HEK293 (cell line): ENCODE results near the gene SUV39H2.
A peak's percentile ranks its signal among the peaks of the same experiment; 100 is the strongest.

Source experiments
- BCL11B ChIP-seq: fragments of 450-650 bp; formaldehyde crosslinking; IDR thresholded peaks from 2 replicates; pipeline ENCODE4 v1.5.1; 2016; ENCODE audit warnings: low read depth, missing biosample characterization, missing genetic modification characterization
- BCL6B ChIP-seq: fragments of 450-650 bp; formaldehyde crosslinking; IDR thresholded peaks from 2 replicates; pipeline ENCODE4 v1.5.1; 2017; ENCODE audit warnings: missing biosample characterization, missing genetic modification characterization
- HOXD13 ChIP-seq: sonication (generic); formaldehyde crosslinking; IDR thresholded peaks from 2 replicates; pipeline ENCODE4 v1.8.0; 2022; ENCODE audit warnings: missing genetic modification reagents, borderline replicate concordance
- MEIS1 ChIP-seq: sonication (generic); formaldehyde crosslinking; IDR thresholded peaks from 2 replicates; pipeline ENCODE4 v1.8.1; 2022; ENCODE audit warnings: missing genetic modification reagents, mild to moderate bottlenecking, borderline replicate concordance
- OSR2 ChIP-seq: fragments of 450-650 bp; formaldehyde crosslinking; IDR thresholded peaks from 2 replicates; pipeline ENCODE4 v1.5.1; 2016; ENCODE audit warnings: missing biosample characterization, missing genetic modification characterization
- REST ChIP-seq: fragments of 450-650 bp; formaldehyde crosslinking; IDR thresholded peaks from 2 replicates; pipeline ENCODE4 v1.5.1; 2016; ENCODE audit warnings: missing biosample characterization, missing genetic modification characterization
- YY2 ChIP-seq: fragments of 450-650 bp; formaldehyde crosslinking; IDR thresholded peaks from 2 replicates; pipeline ENCODE4 v1.5.1; 2016; ENCODE audit warnings: missing biosample characterization, missing genetic modification characterization
- ZBTB49 ChIP-seq: fragments of 450-650 bp; formaldehyde crosslinking; IDR thresholded peaks from 2 replicates; pipeline ENCODE4 v1.5.1; 2016; ENCODE audit warnings: missing biosample characterization, missing genetic modification characterization, low read depth
- ZNF112 ChIP-seq: fragments of 450-650 bp; formaldehyde crosslinking; IDR thresholded peaks from 2 replicates; pipeline ENCODE4 v1.5.0; 2017; ENCODE audit warnings: missing biosample characterization, missing genetic modification characterization
- ZNF121 ChIP-seq: fragments of 450-650 bp; formaldehyde crosslinking; IDR thresholded peaks from 2 replicates; pipeline ENCODE4 v1.5.1; 2016; ENCODE audit warnings: missing biosample characterization, missing genetic modification characterization
- ZNF2 ChIP-seq: fragments of 450-650 bp; formaldehyde crosslinking; IDR thresholded peaks from 2 replicates; pipeline ENCODE4 v1.5.1; 2016; ENCODE audit warnings: missing biosample characterization, missing genetic modification characterization
- ZNF280D ChIP-seq: fragments of 450-650 bp; formaldehyde crosslinking; IDR thresholded peaks from 2 replicates; pipeline ENCODE4 v1.5.1; 2016; ENCODE audit warnings: missing biosample characterization, missing genetic modification characterization
- ZNF423 ChIP-seq: fragments of 450-650 bp; formaldehyde crosslinking; IDR thresholded peaks from 2 replicates; pipeline ENCODE4 v1.5.1; 2016; ENCODE audit warnings: missing biosample characterization, missing genetic modification characterization
- ZNF433 ChIP-seq: fragments of 450-650 bp; formaldehyde crosslinking; IDR thresholded peaks from 2 replicates; pipeline ENCODE4 v1.5.1; 2016; ENCODE audit warnings: missing biosample characterization, missing genetic modification characterization, low read depth
- ZNF501 ChIP-seq: fragments of 450-650 bp; formaldehyde crosslinking; IDR thresholded peaks from 2 replicates; pipeline ENCODE4 v1.5.1; 2016; ENCODE audit warnings: missing biosample characterization, missing genetic modification characterization
- ZNF510 ChIP-seq: fragments of 450-650 bp; formaldehyde crosslinking; IDR thresholded peaks from 2 replicates; pipeline ENCODE4 v1.5.1; 2018; ENCODE audit warnings: mild to moderate bottlenecking, missing genetic modification characterization, missing biosample characterization; ENCODE audit not compliant: insufficient replicate concordance
- ZNF513 ChIP-seq: fragments of 450-650 bp; IDR thresholded peaks from 2 replicates; pipeline ENCODE4 v1.5.1; 2018; ENCODE audit warnings: missing biosample characterization, missing genetic modification characterization
- ZNF529 ChIP-seq: fragments of 450-650 bp; formaldehyde crosslinking; IDR thresholded peaks from 2 replicates; pipeline ENCODE4 v1.5.1; 2017; ENCODE audit warnings: missing genetic modification characterization, missing biosample characterization; ENCODE audit not compliant: insufficient replicate concordance
- ZNF548 ChIP-seq: fragments of 450-650 bp; formaldehyde crosslinking; IDR thresholded peaks from 2 replicates; pipeline ENCODE4 v1.5.1; 2016; ENCODE audit warnings: missing biosample characterization, missing genetic modification characterization
- ZNF571 ChIP-seq: fragments of 450-650 bp; formaldehyde crosslinking; IDR thresholded peaks from 2 replicates; pipeline ENCODE4 v1.5.0; 2017; ENCODE audit warnings: missing biosample characterization, missing genetic modification characterization
- ZNF777 ChIP-seq: fragments of 450-650 bp; formaldehyde crosslinking; IDR thresholded peaks from 2 replicates; pipeline ENCODE4 v1.5.1; 2017; ENCODE audit warnings: missing biosample characterization, missing genetic modification characterization, borderline replicate concordance
- ZNF830 ChIP-seq: fragments of 450-650 bp; IDR thresholded peaks from 2 replicates; pipeline ENCODE4 v1.5.0; 2018; ENCODE audit warnings: missing biosample characterization, missing genetic modification characterization, low read depth, mild to moderate bottlenecking, moderate library complexity
- ZNF837 ChIP-seq: fragments of 450-650 bp; formaldehyde crosslinking; IDR thresholded peaks from 2 replicates; pipeline ENCODE4 v1.5.1; 2016; ENCODE audit warnings: missing biosample characterization, missing genetic modification characterization
- ZSCAN16 ChIP-seq: fragments of 450-650 bp; formaldehyde crosslinking; IDR thresholded peaks from 2 replicates; pipeline ENCODE4 v1.5.1; 2016; ENCODE audit warnings: missing biosample characterization, missing genetic modification characterization

The SUV39H2 gene

GRCh38 chr10:14878266-14879123, at the start of gene SUV39H2 (continued):
- TF ChIP-seq ZNF280D (tag by site-specific recombination), result no peak
- peak; percentile 98; the same call in 1 of the 2 replicates for TF ChIP-seq ZNF501 (tag by site-specific recombination)
- TF ChIP-seq ZNF2 (tag by site-specific recombination), result peak; percentile 90
- no peak for TF ChIP-seq ZNF433 (tag by site-specific recombination)
- no peak for TF ChIP-seq ZNF837 (tag by site-specific recombination)
- no peak for TF ChIP-seq ZSCAN16
- TF ChIP-seq YY2 (tag by site-specific recombination), result peak; percentile 70
- no peak for TF ChIP-seq ZBTB49 (tag by site-specific recombination)
- peak; percentile 36; the same call in 1 of the 2 replicates for TF ChIP-seq OSR2 (tag by site-specific recombination)
- TF ChIP-seq ZNF548 (tag by site-specific recombination), result no peak
- TF ChIP-seq ZNF529 (tag by site-specific recombination), result no peak
- TF ChIP-seq ZNF830 (tag by site-specific recombination), result no peak
- TF ChIP-seq ZNF777, result no peak
- TF ChIP-seq MEIS1 (CRISPR knock-in tag), result no peak
- TF ChIP-seq ZNF423 (tag by site-specific recombination), result no peak
- 0 out of 2 replicates have a peak, but pooled peaks have one; percentile 35 for TF ChIP-seq ZNF121 (tag by site-specific recombination)
- TF ChIP-seq HOXD13 (CRISPR knock-in tag), result no peak; the same call in 1 of the 2 replicates
- no peak for TF ChIP-seq ZNF112 (tag by site-specific recombination)
- no peak; the same call in 1 of the 2 replicates for TF ChIP-seq BCL11B (tag by site-specific recombination)
- TF ChIP-seq ZNF513, result no peak
- no peak for TF ChIP-seq ZNF510 (tag by site-specific recombination)
- peak; percentile 90 for TF ChIP-seq REST (tag by site-specific recombination)
- no peak for TF ChIP-seq ZNF571 (tag by site-specific recombination)
- TF ChIP-seq BCL6B, result no peak
